HG02678 (cell line): ENCODE results near the gene SNHG17.

ENCODE experiments used
- ATAC-seq: cut with Tn5 transposase; IDR thresholded peaks from one replicate; pipeline ENCODE4 v1.9.1; 2021; ENCODE audit warnings: mild to moderate bottlenecking, moderate library complexity; ENCODE audit not compliant: unreplicated experiment

The SNHG17 gene

GRCh38 chr20:38377039-38377685, 58.0 kb downstream of the SNHG17 start:
- ATAC-seq, result no peak

- ATAC-seq, result no peak
These were observed 61.2 kb downstream of the SNHG17 start for GRCh38 chr20:38373898-38374297.

- no peak for ATAC-seq
These were observed 61.8 kb downstream of the SNHG17 start for GRCh38 chr20:38373231-38373867.

GRCh38 chr20:38372806-38373205, 62.3 kb downstream of the SNHG17 start:
- ATAC-seq, result no peak
